ENCODE data around the gene ADCYAP1R1. TPM values are rescaled to one million over a fixed set of nuclear protein-coding genes. Genes with fewer than 3 reads are reported as not detected.

Gene ADCYAP1R1
- total RNA-seq, 4 donors from 2014 or later, result 13.9 to 36.3 (median 24.2) TPM

DNA sequence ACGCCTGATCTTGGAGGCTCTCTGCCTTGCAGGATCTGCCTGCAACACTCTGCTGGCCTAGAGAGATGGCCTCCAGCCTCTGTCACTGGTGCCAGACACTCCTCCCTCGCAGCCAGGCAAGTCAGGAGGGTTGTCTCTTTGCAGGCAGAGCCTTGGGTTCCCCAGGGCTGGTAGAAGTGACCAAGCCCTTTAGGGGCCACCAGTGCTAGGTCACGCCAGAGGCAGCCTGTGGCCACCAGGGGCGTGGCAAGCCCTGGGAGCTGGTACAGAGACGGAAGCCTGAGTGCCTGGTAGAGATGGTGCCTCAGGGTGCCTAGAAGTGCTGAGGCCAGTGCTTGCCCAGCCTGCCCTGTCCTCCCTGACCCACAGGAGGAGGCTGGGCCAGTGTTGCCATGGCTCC lies 9.1 kb downstream of the ADCYAP1R1 start:
- no peak for ATAC-seq
- WGBS, 2 donors (ENCODE audit: low coverage in 1 of 2), result no CpG with 5 or more reads among the region's 5 CpGs
- H3K9me3 ChIP-seq, result no peaks in the 10 kb centered on the region
- no peaks in the 10 kb centered on the region for H3K36me3 ChIP-seq
- H3K27ac ChIP-seq, result no peak overlapping the region
- no peak overlapping the region for H3K4me3 ChIP-seq
- H3K27me3 ChIP-seq, result peaks cover 20% of the 10 kb centered on the region
- TF ChIP-seq, protein P1, sequence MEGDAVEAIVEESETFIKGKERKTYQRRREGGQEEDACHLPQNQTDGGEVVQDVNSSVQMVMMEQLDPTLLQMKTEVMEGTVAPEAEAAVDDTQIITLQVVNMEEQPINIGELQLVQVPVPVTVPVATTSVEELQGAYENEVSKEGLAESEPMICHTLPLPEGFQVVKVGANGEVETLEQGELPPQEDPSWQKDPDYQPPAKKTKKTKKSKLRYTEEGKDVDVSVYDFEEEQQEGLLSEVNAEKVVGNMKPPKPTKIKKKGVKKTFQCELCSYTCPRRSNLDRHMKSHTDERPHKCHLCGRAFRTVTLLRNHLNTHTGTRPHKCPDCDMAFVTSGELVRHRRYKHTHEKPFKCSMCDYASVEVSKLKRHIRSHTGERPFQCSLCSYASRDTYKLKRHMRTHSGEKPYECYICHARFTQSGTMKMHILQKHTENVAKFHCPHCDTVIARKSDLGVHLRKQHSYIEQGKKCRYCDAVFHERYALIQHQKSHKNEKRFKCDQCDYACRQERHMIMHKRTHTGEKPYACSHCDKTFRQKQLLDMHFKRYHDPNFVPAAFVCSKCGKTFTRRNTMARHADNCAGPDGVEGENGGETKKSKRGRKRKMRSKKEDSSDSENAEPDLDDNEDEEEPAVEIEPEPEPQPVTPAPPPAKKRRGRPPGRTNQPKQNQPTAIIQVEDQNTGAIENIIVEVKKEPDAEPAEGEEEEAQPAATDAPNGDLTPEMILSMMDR (IDR thresholded peaks at IDR 0.05), result no peak
- TF ChIP-seq POLR2A (IDR thresholded peaks at IDR 0.05) (no peak), POLR2AphosphoS5 (IDR thresholded peaks at IDR 0.05) (no peak), EP300 (IDR thresholded peaks at IDR 0.05) (no peak)
- H3K4me1 ChIP-seq, result peaks cover 0 to 13% (median 0%) of the 10 kb centered on the region in 3 donors

DNA sequence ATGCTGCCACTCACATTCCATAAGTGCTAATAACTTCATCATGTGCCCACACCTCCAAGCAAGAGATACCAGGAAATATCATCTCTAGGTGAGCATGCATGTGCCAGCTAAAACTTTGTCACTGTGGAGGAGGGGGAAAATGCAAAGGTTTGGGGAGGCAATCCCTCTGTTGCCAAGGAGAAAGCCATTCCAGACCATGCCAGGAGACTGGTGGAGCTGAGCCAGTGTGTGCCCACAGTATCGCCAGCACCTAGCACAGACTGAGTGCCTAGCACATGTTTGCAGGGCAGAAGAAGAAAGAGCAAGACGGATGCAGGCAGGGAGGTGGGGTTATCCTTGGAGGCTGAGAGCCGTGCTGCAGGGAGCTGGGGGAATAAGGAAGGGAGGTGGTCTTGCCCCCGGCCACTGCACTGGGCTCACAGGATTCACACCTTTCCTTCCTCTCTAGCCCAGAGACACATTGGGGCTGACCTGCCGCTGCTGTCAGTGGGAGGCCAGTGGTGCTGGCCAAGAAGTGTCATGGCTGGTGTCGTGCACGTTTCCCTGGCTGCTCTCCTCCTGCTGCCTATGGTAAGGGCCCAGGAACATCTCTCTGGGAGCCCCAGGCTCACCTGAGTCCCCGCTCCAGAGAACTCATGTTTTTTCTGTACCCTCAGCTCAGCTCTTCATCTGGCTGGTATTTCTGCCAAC lies 10.8 kb downstream of the ADCYAP1R1 start:
- ATAC-seq, result no peak
- Histone ChIP-seq H3K36me3 (no peaks in the 10 kb centered on the region), H3K4me3 (no peak overlapping the region), H3K27ac (no peak overlapping the region), H3K4me1 (no peaks in the 10 kb centered on the region), H3K9me3 (no peaks in the 10 kb centered on the region), H3K27me3 (peaks cover 13% of the 10 kb centered on the region)
- TF ChIP-seq POLR2A (IDR thresholded peaks at IDR 0.05), result no peak
- TF ChIP-seq EP300 (IDR thresholded peaks at IDR 0.05), result no peak
- TF ChIP-seq, protein P1 (IDR thresholded peaks at IDR 0.05), result no peak
- no peak for TF ChIP-seq POLR2AphosphoS5 (IDR thresholded peaks at IDR 0.05)
- 77 to 79% methylated on average over 3 to 4 of the region's 8 CpGs for WGBS, 2 donors (ENCODE audit: low coverage in 1 of 2)

DNA sequence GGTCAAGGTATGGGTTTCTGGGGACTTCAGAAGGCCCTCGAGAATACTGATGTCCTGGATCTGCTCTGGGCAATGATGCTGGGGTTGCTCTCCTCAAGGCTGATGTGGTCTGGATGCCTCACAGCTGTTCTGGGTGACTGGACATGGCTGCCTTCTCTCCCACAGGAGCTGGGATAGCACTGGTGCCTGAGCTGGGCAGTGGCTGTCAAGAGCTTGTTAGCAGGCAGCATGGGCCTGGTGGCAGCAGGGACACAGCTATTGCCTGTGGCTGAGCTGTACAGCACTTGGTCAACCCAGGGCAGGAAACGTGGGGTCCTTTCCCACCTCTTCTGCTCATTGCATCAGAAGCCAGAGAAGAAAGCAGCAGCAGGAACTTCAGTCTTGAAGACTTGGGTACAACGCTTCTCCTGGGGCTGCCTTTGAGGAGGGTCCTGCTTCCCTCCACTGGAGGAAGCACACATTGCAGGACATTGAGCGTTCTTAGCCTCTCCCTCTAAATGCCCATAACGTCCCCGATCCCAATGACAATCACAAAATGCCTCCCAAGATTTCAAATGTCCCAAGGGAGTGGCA lies 13.0 kb downstream of the ADCYAP1R1 start:
- no peak for ATAC-seq
- Histone ChIP-seq H3K27ac (no peak overlapping the region), H3K9me3 (no peaks in the 10 kb centered on the region), H3K27me3 (peaks cover 7% of the 10 kb centered on the region), H3K4me3 (no peak overlapping the region), H3K4me1 (peaks cover 0 to 1% (median 0%) of the 10 kb centered on the region in 3 donors), H3K36me3 (no peaks in the 10 kb centered on the region)
- 60% methylated on average over 2 of the region's 6 CpGs; no CpG with 5 or more reads in 1 of the 2 donors for WGBS, 2 donors (ENCODE audit: low coverage in 1 of 2)
- no peak for TF ChIP-seq POLR2AphosphoS5 (IDR thresholded peaks at IDR 0.05)
- TF ChIP-seq, protein P1 (IDR thresholded peaks at IDR 0.05), result no peak
- no peak for TF ChIP-seq POLR2A (IDR thresholded peaks at IDR 0.05)
- TF ChIP-seq EP300 (IDR thresholded peaks at IDR 0.05), result no peak

DNA sequence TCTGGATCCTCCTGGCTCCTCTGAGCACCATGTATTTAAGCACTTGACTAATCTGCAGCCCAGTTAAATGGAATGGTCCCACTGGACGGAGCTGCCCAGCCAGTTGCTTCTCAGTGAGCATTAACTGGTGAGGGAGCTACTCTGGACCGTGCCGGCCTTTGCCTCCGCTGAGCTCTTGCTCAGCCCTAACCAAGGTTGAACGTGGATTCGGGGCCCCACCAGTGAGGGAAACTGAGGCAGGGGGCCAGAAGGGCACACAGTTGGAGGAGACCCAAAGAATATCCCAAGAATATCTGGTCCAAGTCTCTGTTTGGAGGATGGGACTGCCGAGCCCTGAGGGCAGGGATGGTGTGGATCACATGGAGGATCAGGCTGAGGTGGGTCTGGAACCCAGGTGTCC lies 13.7 kb downstream of the ADCYAP1R1 start:
- no peaks in the 10 kb centered on the region for H3K36me3 ChIP-seq
- H3K4me3 ChIP-seq, result no peak overlapping the region
- H3K9me3 ChIP-seq, result no peaks in the 10 kb centered on the region
- WGBS, 2 donors (ENCODE audit: low coverage in 1 of 2), result 92% methylated on average over 5 of the region's 7 CpGs; no CpG with 5 or more reads in 1 of the 2 donors
- no peak for TF ChIP-seq POLR2A (IDR thresholded peaks at IDR 0.05)
- TF ChIP-seq EP300 (IDR thresholded peaks at IDR 0.05), result no peak
- TF ChIP-seq POLR2AphosphoS5 (IDR thresholded peaks at IDR 0.05), result no peak
- TF ChIP-seq, protein P1 (IDR thresholded peaks at IDR 0.05), result no peak
- H3K27ac ChIP-seq, result no peak overlapping the region
- H3K4me1 ChIP-seq, result peaks cover 0 to 9% (median 0%) of the 10 kb centered on the region in 3 donors
- ATAC-seq, result no peak
- peaks cover 6% of the 10 kb centered on the region for H3K27me3 ChIP-seq

All from gastroesophageal sphincter (tissue), 4 donors.